ENCODE measurements around the gene EHBP1.

GRCh38 chr2:63057249-63058143 lies 352.0 kb downstream of the EHBP1 start:
- no peak for TF ChIP-seq SUZ12 (IDR thresholded peaks at IDR 0.05; ENCODE audit: extremely low read depth, insufficient read depth, insufficient read length)
- no peak for TF ChIP-seq YY1 (IDR thresholded peaks at IDR 0.05; ENCODE audit: insufficient read depth, insufficient read length)
